NCI-H2029 treated with DMSO at 0.1 percent for 48 hours (cell line): ENCODE data around the gene STK32B.

Source experiments
- DNase-seq: peaks from one replicate; lab custom pipeline; 2025; lab: John Stamatoyannopoulos, UW

The STK32B gene

GRCh38 chr4:5471206-5471605 lies 419.9 kb downstream of the STK32B start:
- no peak for DNase-seq

- no peak for DNase-seq
Observed at GRCh38 chr4:5471691-5472090, 420.4 kb downstream of the STK32B start.

GRCh38 chr4:5472160-5472591 lies 420.9 kb downstream of the STK32B start:
- DNase-seq = no peak

GRCh38 chr4:5473125-5473524 lies 421.8 kb downstream of the STK32B start:
- DNase-seq = no peak

- no peak for DNase-seq
Observed at GRCh38 chr4:5474756-5475155, 423.5 kb downstream of the STK32B start.

GRCh38 chr4:5477613-5478012 lies 426.3 kb downstream of the STK32B start:
- no peak for DNase-seq

GRCh38 chr4:5478169-5478568 lies 426.9 kb downstream of the STK32B start:
- no peak for DNase-seq

- no peak for DNase-seq
Observed at GRCh38 chr4:5478697-5479096, 427.4 kb downstream of the STK32B start.

- no peak for DNase-seq
Observed at GRCh38 chr4:5479518-5480060, 428.3 kb downstream of the STK32B start.

GRCh38 chr4:5488413-5488812 lies 437.1 kb downstream of the STK32B start:
- no peak for DNase-seq

- DNase-seq = no peak
Observed at GRCh38 chr4:5489260-5489659, 438.0 kb downstream of the STK32B start.

GRCh38 chr4:5497489-5497888 lies 446.2 kb downstream of the STK32B start:
- DNase-seq = no peak

- DNase-seq = no peak
Observed at GRCh38 chr4:5500165-5500564, 448.9 kb downstream of the STK32B start.

GRCh38 chr4:5503336-5503936 lies 452.2 kb downstream of the STK32B start:
- DNase-seq = no peak

GRCh38 chr4:5504486-5504885 lies 453.2 kb downstream of the STK32B start:
- DNase-seq = no peak

GRCh38 chr4:5510504-5510903 lies 459.2 kb downstream of the STK32B start:
- no peak for DNase-seq

- no peak for DNase-seq
Observed at GRCh38 chr4:5511791-5512190, 460.5 kb downstream of the STK32B start.

- DNase-seq = no peak
Observed at GRCh38 chr4:5515646-5516045, 464.4 kb downstream of the STK32B start.

GRCh38 chr4:5517372-5517771 lies 466.1 kb downstream of the STK32B start:
- DNase-seq = no peak

GRCh38 chr4:5524446-5525299 lies 473.4 kb downstream of the STK32B start:
- peak; percentile 63 for DNase-seq

- DNase-seq = no peak
Observed at GRCh38 chr4:5526080-5526846, 475.0 kb downstream of the STK32B start.

GRCh38 chr4:5527211-5527610 lies 475.9 kb downstream of the STK32B start:
- DNase-seq = no peak

GRCh38 chr4:5528031-5528436 lies 476.8 kb downstream of the STK32B start:
- DNase-seq = no peak
